Neural cell (in vitro differentiated cells): ENCODE data around the gene RNPEPL1.

Source experiments
- CTCF ChIP-seq: fragments of 450-650 bp; IDR thresholded peaks from 2 replicates; pipeline ENCODE4 v1.5.1; 2014; ENCODE audit warnings: antibody characterized with exemption, mild to moderate bottlenecking, moderate library complexity; ENCODE audit not compliant: poor library complexity, severe bottlenecking
- EZH2 ChIP-seq: fragments of 200-600, 300-800 bp; shearing (Covaris generic), sonication (generic); IDR thresholded peaks from 2 replicates; pipeline ENCODE4 v1.6.1; 2014; ENCODE audit warnings: antibody characterized with exemption, low read length, borderline replicate concordance, mild to moderate bottlenecking; ENCODE audit not compliant: insufficient read depth, poor library complexity, severe bottlenecking
- TAF1 ChIP-seq: IDR thresholded peaks from 2 replicates; pipeline ENCODE4 v1.6.1; 2012; ENCODE audit warnings: low read depth

GRCh38 chr2:240603081-240603835 is 35.0 kb downstream of the RNPEPL1 start:
- TF ChIP-seq EZH2 (no peak), CTCF (no peak), TAF1 (no peak)
